DND-41 (cell line): ENCODE data around the gene UROC1.

Experiments
- CTCF ChIP-seq: IDR thresholded peaks from 2 replicates; pipeline ENCODE4 v1.5.1; 2012; ENCODE audit warnings: borderline replicate concordance, low read length, moderate library complexity, mild to moderate bottlenecking; ENCODE audit not compliant: poor library complexity, severe bottlenecking; ENCODE audit errors: extremely low read depth
- EZH2 ChIP-seq: IDR thresholded peaks from 3 replicates; pipeline ENCODE4 v1.6.1; 2012; ENCODE audit warnings: borderline replicate concordance, low read depth, mild to moderate bottlenecking, moderate library complexity, low read length, inconsistent platforms; ENCODE audit not compliant: severe bottlenecking

DNA sequence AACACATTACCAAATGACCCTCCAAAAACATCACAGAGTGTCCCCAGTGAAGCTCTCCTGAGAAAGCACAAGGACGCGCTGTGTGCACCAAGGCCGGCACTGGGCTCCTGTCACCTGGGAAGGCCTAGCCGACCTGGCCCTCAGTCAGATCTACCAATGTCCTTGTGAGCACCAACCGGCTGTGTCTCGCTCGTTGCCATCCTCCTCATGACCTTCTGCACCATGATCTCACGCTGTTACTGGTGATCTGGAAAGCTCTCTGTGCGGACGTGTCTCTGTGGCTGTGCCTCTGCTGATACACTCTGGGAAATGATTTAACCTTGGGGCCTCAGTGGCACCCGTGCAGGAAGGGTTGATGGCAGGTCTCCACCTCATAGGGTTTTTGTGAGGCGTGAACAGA, 66.1 kb downstream of the UROC1 start:
- TF ChIP-seq CTCF (no peak), EZH2 (no peak)
